Fibroblast of lung (primary cell): ENCODE results near the gene DIAPH1. TPM values are rescaled to one million over a fixed set of nuclear protein-coding genes. Genes with fewer than 3 reads are reported as not detected.

Source experiments
- DNase-seq, 2 donors: peaks; one replicate each; pipeline versions ENCODE4 v3.0.0 to v3.0.0-alpha.2; 2010; ENCODE audit warnings: low read depth in 2 of 2
- H2AFZ ChIP-seq: 2 replicates; pipeline ENCODE4 v1.5.1; 2012; ENCODE audit warnings: low read length, control low read depth, inconsistent platforms
- H3K27ac ChIP-seq: 2 replicates; pipeline ENCODE4 v1.5.1; 2011; ENCODE audit warnings: low read length, control low read depth; ENCODE audit not compliant: insufficient read depth
- H3K27me3 ChIP-seq: 2 replicates; pipeline ENCODE4 v1.5.1; 2011; ENCODE audit warnings: mild to moderate bottlenecking, low read length; ENCODE audit not compliant: control insufficient read depth, insufficient read depth
- H3K36me3 ChIP-seq: 2 replicates; pipeline ENCODE4 v1.5.1; 2011; ENCODE audit warnings: low read length; ENCODE audit not compliant: control insufficient read depth, insufficient read depth
- H3K4me1 ChIP-seq: 2 replicates; pipeline ENCODE4 v1.5.1; 2011; ENCODE audit warnings: low read length; ENCODE audit not compliant: control insufficient read depth, insufficient read depth; ENCODE audit errors: extremely low read depth
- H3K4me2 ChIP-seq: 2 replicates; pipeline ENCODE4 v1.5.1; 2011; ENCODE audit warnings: low read length, control low read depth; ENCODE audit not compliant: insufficient read depth; ENCODE audit errors: extremely low read depth
- H3K4me3 ChIP-seq, 4 experiments: fragments of 200-600 bp in 1 of 4; sonication (generic) in 1 of 4; replicated peaks in 1 of 4; 2 replicates each; pipeline ENCODE4 v1.5.1; 2011 to 2016; ENCODE audit warnings: low read length in 4 of 4, low read depth in 3 of 4, mild to moderate bottlenecking in 3 of 4, control low read depth in 2 of 4, inconsistent platforms in 1 of 4, mixed read lengths in 1 of 4; ENCODE audit not compliant: insufficient read depth in 1 of 4; ENCODE audit errors: control extremely low read depth in 1 of 4
- H3K79me2 ChIP-seq: 2 replicates; pipeline ENCODE4 v1.5.1; 2012; ENCODE audit warnings: mild to moderate bottlenecking, low read length, inconsistent platforms; ENCODE audit not compliant: control insufficient read depth, insufficient read depth
- H3K9ac ChIP-seq: 2 replicates; pipeline ENCODE4 v1.5.1; 2011; ENCODE audit warnings: mild to moderate bottlenecking, low read length, control low read depth; ENCODE audit not compliant: insufficient read depth
- H3K9me3 ChIP-seq: 2 replicates; pipeline ENCODE4 v1.5.1; 2012; ENCODE audit warnings: low read depth, low read length; ENCODE audit not compliant: control insufficient read depth, insufficient read depth
- H4K20me1 ChIP-seq: 2 replicates; pipeline ENCODE4 v1.5.1; 2011; ENCODE audit warnings: low read length; ENCODE audit not compliant: control insufficient read depth, insufficient read depth; ENCODE audit errors: extremely low read depth
- CTCF ChIP-seq, 2 donors: IDR thresholded peaks in 1 of 2; conservative IDR thresholded peaks in 1 of 2; 1 replicate in 1 of 2; 2 replicates in 1 of 2; pipeline ENCODE4 v1.5.1; 2011 to 2012; ENCODE audit warnings: low read length in 2 of 2, control low read depth in 1 of 2, inconsistent platforms in 1 of 2, low read depth in 1 of 2, mild to moderate bottlenecking in 1 of 2
- EZH2 ChIP-seq: IDR thresholded peaks from 2 replicates; pipeline ENCODE4 v1.5.1; 2012; ENCODE audit warnings: low read length, control low read depth, mild to moderate bottlenecking; ENCODE audit errors: missing control alignments
- polyA plus RNA-seq, 2 donors: library from polyadenylated mRNA; depleted of rRNA in 1 of 2; stranded (reverse) in 1 of 2; unstranded in 1 of 2; fragments of >200 nt; gene quantifications; 2 replicates each; pipeline ENCODE4 v1.2.1, GENCODE V29; 2011 to 2012; ENCODE audit warnings: missing spikeins in 1 of 2
- total RNA-seq: library from RNA; depleted of rRNA; stranded (reverse); fragments of >200 nt; gene quantifications from 2 replicates; pipeline ENCODE4 v1.2.1, GENCODE V29; 2014

The DIAPH1 gene
- total and polyA plus RNA-seq, 2 donors (not counting 1 experiment from before 2014, with no cell fraction given) = 21.1 to 30.9 TPM

GRCh38 chr5:141506381-141507155 is 112.2 kb downstream of the DIAPH1 start:
- no peak overlapping the region for H2AFZ ChIP-seq
- H3K9me3 ChIP-seq = no peaks in the 10 kb centered on the region
- H3K9ac ChIP-seq = no peak overlapping the region
- peaks cover 27% of the 10 kb centered on the region for H3K4me1 ChIP-seq
- no peaks in the 10 kb centered on the region for H4K20me1 ChIP-seq
- H3K27ac ChIP-seq = peak overlapping the region; percentile 12
- no peaks in the 10 kb centered on the region for H3K27me3 ChIP-seq
- peaks cover 14% of the 10 kb centered on the region for H3K36me3 ChIP-seq
- H3K79me2 ChIP-seq = peaks cover 1% of the 10 kb centered on the region
- H3K4me2 ChIP-seq = no peak overlapping the region
- TF ChIP-seq CTCF (conservative IDR thresholded peaks at IDR 0.05 in 1 of 2, IDR thresholded peaks at IDR 0.05 in 1 of 2; ENCODE audit: low read depth in 1 of 2, low read length in 2 of 2) (no peak), EZH2 (no peak)
- H3K4me3 ChIP-seq = no peak overlapping the region
- DNase-seq = no peak

DNA sequence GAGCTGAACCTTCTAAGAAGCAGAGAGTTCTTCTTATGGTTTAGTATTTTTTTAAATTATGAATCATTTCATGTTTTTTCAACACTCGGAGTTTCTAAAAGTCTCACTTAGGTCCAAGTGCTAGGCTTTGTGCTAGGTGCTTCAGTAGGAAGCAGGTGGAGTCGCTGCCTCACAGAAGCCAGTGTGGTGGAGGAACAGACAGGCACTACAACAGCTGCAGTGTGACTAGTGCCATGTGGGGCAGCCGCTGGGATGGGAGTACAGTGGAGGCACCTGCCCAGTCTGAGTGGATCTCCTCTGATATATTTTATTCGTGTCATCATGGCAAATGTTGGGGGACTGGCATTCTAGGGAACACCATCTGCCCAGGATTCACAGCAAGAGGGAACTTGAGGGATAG is 114.6 kb downstream of the DIAPH1 start:
- Histone ChIP-seq H3K27me3 (no peaks in the 10 kb centered on the region), H3K9me3 (no peaks in the 10 kb centered on the region), H2AFZ (no peak overlapping the region), H3K4me2 (no peak overlapping the region), H3K4me3 (no peak overlapping the region), H4K20me1 (no peaks in the 10 kb centered on the region), H3K36me3 (peaks cover 7% of the 10 kb centered on the region), H3K9ac (no peak overlapping the region), H3K4me1 (peaks cover 19% of the 10 kb centered on the region), H3K79me2 (no peaks in the 10 kb centered on the region), H3K27ac (no peak overlapping the region)
- TF ChIP-seq EZH2 (no peak), CTCF (conservative IDR thresholded peaks at IDR 0.05 in 1 of 2, IDR thresholded peaks at IDR 0.05 in 1 of 2; ENCODE audit: low read depth in 1 of 2, low read length in 2 of 2) (no peak)
- DNase-seq = no peak

- Histone ChIP-seq H3K9me3 (no peaks in the 10 kb centered on the region), H4K20me1 (no peaks in the 10 kb centered on the region), H3K4me1 (peaks cover 17% of the 10 kb centered on the region), H3K27ac (no peak overlapping the region), H3K4me2 (no peak overlapping the region), H2AFZ (no peak overlapping the region), H3K36me3 (peaks cover 7% of the 10 kb centered on the region), H3K79me2 (no peaks in the 10 kb centered on the region), H3K27me3 (no peaks in the 10 kb centered on the region), H3K9ac (no peak overlapping the region), H3K4me3 (no peak overlapping the region)
- DNase-seq = no peak
- TF ChIP-seq EZH2 = no peak
- TF ChIP-seq CTCF (conservative IDR thresholded peaks at IDR 0.05 in 1 of 2, IDR thresholded peaks at IDR 0.05 in 1 of 2; ENCODE audit: low read depth in 1 of 2, low read length in 2 of 2) = no peak
These were observed 115.1 kb downstream of the DIAPH1 start for GRCh38 chr5:141503681-141504080.
